Suprapubic skin (tissue), 4 donors: ENCODE data around the gene TMC6. TPM values are rescaled to one million over a fixed set of nuclear protein-coding genes. Genes with fewer than 3 reads are reported as not detected.
A peak's percentile ranks its signal among the peaks of the same experiment; 100 is the strongest.

Experiments used
- DNase-seq, 2 donors: peaks; one replicate each; pipeline ENCODE4 v3.0.0-alpha.2; 2019; ENCODE audit warnings: low spot score in 2 of 2
- H3K27ac ChIP-seq: fragments of 200-600 bp; sonication (generic); one replicate; pipeline ENCODE4 v1.5.1; 2019
- H3K27me3 ChIP-seq: fragments of 200-600 bp; sonication (generic); one replicate; pipeline ENCODE4 v1.5.1; 2019
- H3K36me3 ChIP-seq: fragments of 200-600 bp; sonication (generic); one replicate; pipeline ENCODE4 v1.5.1; 2019
- H3K4me1 ChIP-seq: fragments of 200-600 bp; sonication (generic); one replicate; pipeline ENCODE4 v1.5.1; 2019
- H3K4me3 ChIP-seq: fragments of 200-600 bp; sonication (generic); one replicate; pipeline ENCODE4 v1.5.1; 2019; ENCODE audit warnings: mild to moderate bottlenecking
- H3K9me3 ChIP-seq: fragments of 200-600 bp; sonication (generic); one replicate; pipeline ENCODE4 v1.5.1; 2019
- CTCF ChIP-seq, 2 donors: fragments of 200-600 bp in 1 of 2; fragments of 450-650 bp in 1 of 2; sonication (generic) in 1 of 2; IDR thresholded peaks; one replicate each; pipeline ENCODE4 v1.5.1; 2016 to 2019; ENCODE audit warnings: antibody characterized with exemption in 2 of 2, mild to moderate bottlenecking in 1 of 2, moderate library complexity in 1 of 2
- EP300 ChIP-seq: sonication (generic); formaldehyde crosslinking; IDR thresholded peaks from one replicate; pipeline ENCODE4 v1.6.1; 2017; ENCODE audit warnings: antibody characterized with exemption
- POLR2A ChIP-seq, 2 donors: fragments of 450-650 bp; IDR thresholded peaks; one replicate each; pipeline ENCODE4 v1.6.1; 2017; ENCODE audit warnings: antibody characterized with exemption in 2 of 2, mild to moderate bottlenecking in 2 of 2, moderate library complexity in 2 of 2
- POLR2AphosphoS5 ChIP-seq, 3 donors: sonication (generic); formaldehyde crosslinking; IDR thresholded peaks; one replicate each; pipeline ENCODE4 v1.6.1; 2017; ENCODE audit warnings: antibody characterized with exemption in 3 of 3
- WGBS: methylation state at CpG from one replicate; pipeline ENCODE4 v1.1.5; 2018; 5-methylcytosine and 5-hydroxymethylcytosine counted together
- total RNA-seq, 4 donors: library from RNA; depleted of rRNA; stranded (reverse); fragments of >200 nt; gene quantifications; one replicate each; pipeline ENCODE4 v1.1.0, GENCODE V29; 2016

The TMC6 gene
- total RNA-seq, 4 donors from 2014 or later: 27.9 to 48.8 (median 32.0) TPM

GRCh38 chr17:78133971-78134898, 5.7 kb upstream of the TMC6 start:
- peaks cover 32% of the 10 kb centered on the region for H3K4me1 ChIP-seq
- no peaks in the 10 kb centered on the region for H3K36me3 ChIP-seq
- no peak for DNase-seq
- H3K27me3 ChIP-seq: no peaks in the 10 kb centered on the region
- WGBS: 65% methylated on average over 28 of the region's 39 CpGs
- H3K4me3 ChIP-seq: no peak overlapping the region
- no peak overlapping the region for H3K27ac ChIP-seq
- TF ChIP-seq CTCF (IDR thresholded peaks at IDR 0.05): peak in 1 of 2 donors; percentile 48
- no peak for TF ChIP-seq POLR2A (IDR thresholded peaks at IDR 0.05)
- H3K9me3 ChIP-seq: no peaks in the 10 kb centered on the region

GRCh38 chr17:78133179-78133951, 4.8 kb upstream of the TMC6 start:
- 92% methylated on average over 18 of the region's 30 CpGs for WGBS
- Histone ChIP-seq H3K4me1 (peaks cover 41% of the 10 kb centered on the region), H3K27ac (no peak overlapping the region), H3K36me3 (no peaks in the 10 kb centered on the region), H3K4me3 (no peak overlapping the region), H3K9me3 (no peaks in the 10 kb centered on the region), H3K27me3 (no peaks in the 10 kb centered on the region)
- TF ChIP-seq EP300 (no peak), POLR2AphosphoS5 (IDR thresholded peaks at IDR 0.05) (no peak), POLR2A (IDR thresholded peaks at IDR 0.05) (no peak), CTCF (IDR thresholded peaks at IDR 0.05) (no peak)
- DNase-seq: no peak

GRCh38 chr17:78132767-78133178, 4.2 kb upstream of the TMC6 start:
- Histone ChIP-seq H3K4me1 (peaks cover 47% of the 10 kb centered on the region), H3K27ac (no peak overlapping the region), H3K27me3 (no peaks in the 10 kb centered on the region), H3K4me3 (no peak overlapping the region), H3K36me3 (no peaks in the 10 kb centered on the region), H3K9me3 (no peaks in the 10 kb centered on the region)
- TF ChIP-seq EP300: no peak
- TF ChIP-seq CTCF (IDR thresholded peaks at IDR 0.05): no peak
- no peak for TF ChIP-seq POLR2AphosphoS5 (IDR thresholded peaks at IDR 0.05)
- no peak for TF ChIP-seq POLR2A (IDR thresholded peaks at IDR 0.05)
- 67% methylated on average over 3 of the region's 9 CpGs for WGBS
- DNase-seq: peak in 1 of 2 donors; percentile 62

GRCh38 chr17:78132084-78132676, 3.6 kb upstream of the TMC6 start:
- no peaks in the 10 kb centered on the region for H3K9me3 ChIP-seq
- peak overlapping the region; percentile 48 for H3K4me3 ChIP-seq
- H3K4me1 ChIP-seq: peaks cover 53% of the 10 kb centered on the region
- TF ChIP-seq EP300 (no peak), POLR2A (IDR thresholded peaks at IDR 0.05) (no peak), POLR2AphosphoS5 (IDR thresholded peaks at IDR 0.05) (no peak), CTCF (IDR thresholded peaks at IDR 0.05) (no peak)
- H3K36me3 ChIP-seq: no peaks in the 10 kb centered on the region
- peak overlapping the region; percentile 55 for H3K27ac ChIP-seq
- peak; percentile 78 to 84 for DNase-seq
- 8% methylated on average over 21 of the region's 38 CpGs for WGBS
- H3K27me3 ChIP-seq: no peaks in the 10 kb centered on the region
